SK-N-MC (cell line): ENCODE results near the gene ERMP1.

Experiments used
- DNase-seq: peaks from one replicate; pipeline ENCODE4 v3.0.0-alpha.2; 2011; ENCODE audit warnings: low read depth, low spot score
- H3K27ac ChIP-seq: fragments of 200-600 bp; sonication (generic); 2 replicates; pipeline ENCODE4 v1.5.1; 2016; ENCODE audit warnings: mixed run types
- H3K36me3 ChIP-seq: fragments of 200-600 bp; sonication (generic); 2 replicates; pipeline ENCODE4 v1.6.1; 2017; ENCODE audit warnings: antibody characterized with exemption, low read length, mixed read lengths; ENCODE audit not compliant: insufficient read depth
- H3K4me3 ChIP-seq: fragments of 200-600 bp; sonication (generic); 2 replicates; pipeline ENCODE4 v1.5.1; 2016
- H3K9ac ChIP-seq: fragments of 200-600 bp; sonication (generic); 2 replicates; pipeline ENCODE4 v1.8.0; 2017; ENCODE audit warnings: mixed run types, mixed read lengths; ENCODE audit not compliant: insufficient read length
- H3K9me3 ChIP-seq: fragments of 200-600 bp; sonication (generic); 2 replicates; pipeline ENCODE4 v1.6.1; 2017; ENCODE audit warnings: low read depth, mild to moderate bottlenecking, antibody characterized with exemption, low read length, moderate library complexity, mixed read lengths
- EZH2 ChIP-seq: fragments of 200-600 bp; sonication (generic); IDR thresholded peaks from one replicate; pipeline ENCODE4 v1.6.1; 2017; ENCODE audit warnings: antibody characterized with exemption
- FOXP2 ChIP-seq: optimal IDR thresholded peaks from 2 replicates; pipeline ENCODE3; 2011; ENCODE audit warnings: mild to moderate bottlenecking, moderate library complexity; ENCODE audit not compliant: insufficient read depth; ENCODE audit errors: extremely low read length, control extremely low read depth
- POLR2AphosphoS5 ChIP-seq: IDR thresholded peaks from 2 replicates; pipeline ENCODE4 v1.6.1; 2012; ENCODE audit warnings: mild to moderate bottlenecking, low read depth, low read length, borderline replicate concordance

Gene ERMP1

GRCh38 chr9:5872511-5872910 is 39.6 kb upstream of the ERMP1 start:
- no peak for DNase-seq
- H3K9ac ChIP-seq, result no peak overlapping the region
- H3K9me3 ChIP-seq, result no peaks in the 10 kb centered on the region
- no peak overlapping the region for H3K27ac ChIP-seq
- H3K36me3 ChIP-seq, result no peaks in the 10 kb centered on the region
- no peak overlapping the region for H3K4me3 ChIP-seq
- TF ChIP-seq POLR2AphosphoS5 (no peak), EZH2 (no peak), FOXP2 (no peak)

- DNase-seq, result no peak
- no peaks in the 10 kb centered on the region for H3K9me3 ChIP-seq
- H3K36me3 ChIP-seq, result no peaks in the 10 kb centered on the region
- no peak overlapping the region for H3K27ac ChIP-seq
- no peak overlapping the region for H3K4me3 ChIP-seq
- TF ChIP-seq POLR2AphosphoS5, result no peak
- TF ChIP-seq EZH2, result no peak
- no peak for TF ChIP-seq FOXP2
- no peak overlapping the region for H3K9ac ChIP-seq
These were observed 38.9 kb upstream of the ERMP1 start for GRCh38 chr9:5871785-5872184.

- TF ChIP-seq EZH2 (no peak), POLR2AphosphoS5 (no peak), FOXP2 (no peak)
- DNase-seq, result no peak
- H3K4me3 ChIP-seq, result no peak overlapping the region
- no peaks in the 10 kb centered on the region for H3K9me3 ChIP-seq
- no peak overlapping the region for H3K9ac ChIP-seq
- H3K27ac ChIP-seq, result no peak overlapping the region
- H3K36me3 ChIP-seq, result no peaks in the 10 kb centered on the region
These were observed 37.8 kb upstream of the ERMP1 start for GRCh38 chr9:5870691-5871090.

DNA sequence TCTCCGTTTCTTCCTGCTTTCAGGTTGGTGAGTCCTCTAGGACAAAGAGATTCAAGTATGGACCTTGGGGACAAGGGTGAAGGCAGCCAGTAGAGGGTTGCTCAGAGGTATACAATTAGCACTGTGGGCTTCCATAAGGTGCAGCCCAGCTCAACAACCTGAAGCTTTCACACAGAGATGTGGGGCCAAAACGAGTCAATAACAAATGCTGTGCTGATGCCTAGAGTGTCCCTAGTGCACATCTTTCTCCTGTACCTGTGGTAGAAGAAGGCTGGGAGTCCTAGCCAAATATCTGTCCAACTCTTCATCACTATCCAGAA is 37.1 kb upstream of the ERMP1 start:
- no peak for DNase-seq
- H3K9me3 ChIP-seq, result no peaks in the 10 kb centered on the region
- no peak overlapping the region for H3K27ac ChIP-seq
- H3K9ac ChIP-seq, result no peak overlapping the region
- H3K36me3 ChIP-seq, result no peaks in the 10 kb centered on the region
- TF ChIP-seq FOXP2 (no peak), EZH2 (no peak), POLR2AphosphoS5 (no peak)
- H3K4me3 ChIP-seq, result no peak overlapping the region

DNA sequence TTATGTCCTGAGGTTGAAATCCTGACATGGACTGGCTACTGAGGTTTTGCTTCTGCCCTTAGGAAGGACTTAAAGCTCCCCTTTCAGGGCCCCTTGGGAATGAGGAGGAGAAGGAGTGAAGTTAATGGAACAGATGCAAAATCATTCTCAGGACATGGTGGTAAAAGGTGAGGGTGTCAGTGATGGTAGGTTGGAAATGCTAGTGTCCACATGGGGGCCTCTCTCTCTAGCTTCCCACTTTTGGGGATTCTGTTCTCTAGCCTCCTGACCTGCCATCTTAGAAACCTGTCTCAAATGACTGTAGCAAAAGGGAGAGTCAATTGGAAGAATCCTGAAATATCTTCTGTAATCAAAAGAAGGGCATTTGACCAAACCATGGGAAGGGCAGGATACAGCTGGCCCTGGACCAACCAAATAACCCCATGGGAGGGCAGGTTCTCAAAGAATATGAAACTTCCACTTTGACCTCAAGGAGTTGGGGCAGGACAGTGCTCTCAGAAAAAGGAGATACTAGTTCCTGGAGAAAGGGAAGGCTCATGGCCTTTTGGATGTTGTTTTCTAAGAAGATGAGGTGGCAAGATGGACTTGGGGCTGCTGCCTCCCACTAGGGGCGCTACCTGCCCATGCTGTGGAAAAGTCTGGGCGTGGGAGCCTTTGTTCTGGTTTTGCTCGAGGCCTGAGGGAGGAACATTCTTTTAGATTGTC is 36.5 kb upstream of the ERMP1 start:
- DNase-seq, result no peak
- H3K9me3 ChIP-seq, result no peaks in the 10 kb centered on the region
- H3K36me3 ChIP-seq, result no peaks in the 10 kb centered on the region
- H3K27ac ChIP-seq, result no peak overlapping the region
- TF ChIP-seq POLR2AphosphoS5 (no peak), FOXP2 (no peak), EZH2 (no peak)
- no peak overlapping the region for H3K9ac ChIP-seq
- H3K4me3 ChIP-seq, result no peak overlapping the region

- H3K9ac ChIP-seq, result no peak overlapping the region
- DNase-seq, result no peak
- H3K9me3 ChIP-seq, result no peaks in the 10 kb centered on the region
- no peaks in the 10 kb centered on the region for H3K36me3 ChIP-seq
- H3K4me3 ChIP-seq, result no peak overlapping the region
- no peak overlapping the region for H3K27ac ChIP-seq
- TF ChIP-seq FOXP2 (no peak), POLR2AphosphoS5 (no peak), EZH2 (no peak)
These were observed 35.3 kb upstream of the ERMP1 start for GRCh38 chr9:5868235-5868634.

DNA sequence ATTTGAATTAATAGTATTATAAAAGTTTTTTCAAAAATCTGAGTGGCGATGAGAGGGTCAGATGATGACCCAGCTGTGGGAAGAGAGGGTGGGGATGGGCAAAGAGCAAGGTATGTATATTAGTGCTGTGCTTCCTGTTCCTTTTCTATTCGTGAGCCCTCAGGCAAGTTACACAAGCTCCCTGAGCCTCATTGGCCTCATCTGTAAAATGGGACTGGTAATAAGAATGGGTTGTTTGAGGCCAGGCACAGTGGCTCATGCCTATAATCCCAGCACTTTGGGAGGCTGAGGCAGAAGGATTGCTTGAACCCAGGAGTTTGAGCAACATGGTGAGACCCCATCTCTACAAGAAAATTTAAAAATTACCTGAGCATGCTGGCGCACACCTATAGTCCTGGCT is 33.8 kb upstream of the ERMP1 start:
- Histone ChIP-seq H3K36me3 (no peaks in the 10 kb centered on the region), H3K9ac (no peak overlapping the region), H3K27ac (no peak overlapping the region), H3K4me3 (no peak overlapping the region), H3K9me3 (no peaks in the 10 kb centered on the region)
- TF ChIP-seq POLR2AphosphoS5, result no peak
- TF ChIP-seq FOXP2, result no peak
- TF ChIP-seq EZH2, result no peak
- DNase-seq, result no peak

DNA sequence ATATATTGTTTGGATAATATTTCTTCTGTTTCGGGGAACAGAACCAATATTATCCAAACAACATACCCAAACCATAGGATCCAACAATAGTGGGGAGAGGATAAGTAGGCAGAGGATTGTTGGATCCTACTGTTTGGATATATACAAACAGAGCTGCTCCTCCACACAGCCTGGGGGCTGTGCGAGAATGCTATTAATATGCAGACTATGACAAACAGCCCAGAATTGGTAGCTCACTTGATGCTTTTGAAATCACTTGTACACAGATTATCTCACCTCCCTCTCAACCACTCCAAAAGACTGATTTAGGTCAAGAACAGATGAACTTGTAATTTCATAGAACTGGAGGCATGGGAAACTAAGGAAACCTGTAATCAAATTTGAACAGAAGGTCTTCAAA is 33.4 kb upstream of the ERMP1 start:
- Histone ChIP-seq H3K9me3 (no peaks in the 10 kb centered on the region), H3K9ac (no peak overlapping the region), H3K4me3 (no peak overlapping the region), H3K36me3 (no peaks in the 10 kb centered on the region), H3K27ac (no peak overlapping the region)
- TF ChIP-seq EZH2 (no peak), POLR2AphosphoS5 (no peak), FOXP2 (no peak)
- no peak for DNase-seq

DNA sequence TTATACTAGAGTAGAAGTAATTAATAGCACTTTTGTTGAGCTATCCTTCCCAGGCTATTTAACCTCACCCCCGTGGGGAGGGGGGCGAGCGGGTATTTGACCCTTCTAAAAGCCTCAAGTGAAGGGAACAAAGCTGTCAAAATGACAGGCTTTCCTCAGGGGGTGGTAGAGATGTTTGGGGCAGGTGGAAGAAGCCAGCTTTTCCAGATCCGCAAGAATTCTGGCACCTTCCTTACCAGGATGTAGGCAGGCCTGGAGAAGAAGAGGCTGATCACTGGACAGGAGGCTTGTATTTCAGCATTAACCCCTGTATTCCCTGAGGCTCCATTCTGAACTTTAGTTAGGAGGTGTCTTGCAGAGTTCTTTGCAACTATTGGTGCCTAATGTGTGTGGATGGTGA is 31.5 kb upstream of the ERMP1 start:
- Histone ChIP-seq H3K4me3 (no peak overlapping the region), H3K36me3 (no peaks in the 10 kb centered on the region), H3K9ac (no peak overlapping the region), H3K27ac (no peak overlapping the region), H3K9me3 (no peaks in the 10 kb centered on the region)
- no peak for TF ChIP-seq POLR2AphosphoS5
- no peak for TF ChIP-seq EZH2
- no peak for TF ChIP-seq FOXP2
- DNase-seq, result no peak
